Loucy (cell line): Measurements from ENCODE around the gene RHOC.

Experiments used
- CTCF ChIP-seq: fragments of 200-600 bp; sonication (generic); conservative IDR thresholded peaks from 2 replicates; pipeline ENCODE4 v1.5.1; 2014; ENCODE audit warnings: mild to moderate bottlenecking, antibody characterized with exemption, low read length
- EZH2phosphoT487 ChIP-seq: fragments of 200-600 bp; IDR thresholded peaks from 2 replicates; pipeline ENCODE4 v1.6.1; 2018; ENCODE audit warnings: antibody characterized with exemption, mild to moderate bottlenecking, moderate library complexity, borderline replicate concordance

- TF ChIP-seq CTCF (no peak), EZH2phosphoT487 (no peak)
Measured at GRCh38 chr1:112722601-112723510, 15.9 kb upstream of the RHOC start.
